HTERT RPE-1 (cell line): ENCODE measurements around the gene BMP10.

ENCODE experiments used
- in situ Hi-C: fragments of 300-500 bp; cut with MboI; formaldehyde crosslinking; loops from 4 replicates; pipeline ENCODE4 v1.14.3; 2020; ENCODE audit warnings: low sequenced_read_pairs

BMP10 gene

GRCh38 chr2:68824831-68825230 is 46.4 kb downstream of the BMP10 start:
- in situ Hi-C loops: no loop called here

- in situ Hi-C loops: no loop called here
These were observed 48.9 kb downstream of the BMP10 start for GRCh38 chr2:68822207-68822872.

- in situ Hi-C loops: no loop called here
These were observed 51.6 kb downstream of the BMP10 start for GRCh38 chr2:68819556-68819955.

- in situ Hi-C loops: no loop called here
These were observed 53.9 kb downstream of the BMP10 start for GRCh38 chr2:68817306-68817705.
